Mesendoderm (in vitro differentiated cells): ENCODE measurements around the gene SLC6A12.
"Not testable (repeated sequence)": the region's sequence is repeated elsewhere in the genome, so short reads cannot be mapped to it uniquely, and the experiment has no call there.

Experiments used
- DNase-seq: peaks from one replicate; pipeline ENCODE4 v3.0.0; 2013
- H2AK5ac ChIP-seq: 2 replicates; pipeline ENCODE4 v1.6.1; 2013; ENCODE audit warnings: low read length, inconsistent platforms
- H2BK120ac ChIP-seq: 2 replicates; pipeline ENCODE4 v1.6.1; 2013; ENCODE audit warnings: low read depth, mild to moderate bottlenecking, low read length, moderate library complexity, mixed read lengths
- H2BK15ac ChIP-seq: replicated peaks from 2 replicates; pipeline ENCODE4 v1.6.1; 2013; ENCODE audit warnings: low read depth, mild to moderate bottlenecking, moderate library complexity
- H2BK5ac ChIP-seq: 2 replicates; pipeline ENCODE4 v1.6.1; 2013; ENCODE audit warnings: low read length, inconsistent platforms
- H3K18ac ChIP-seq: 2 replicates; pipeline ENCODE4 v1.6.1; 2013; ENCODE audit warnings: mild to moderate bottlenecking, low read length, mixed read lengths
- H3K23ac ChIP-seq: one replicate; pipeline ENCODE4 v1.6.1; 2013; ENCODE audit warnings: low read length
- H3K27ac ChIP-seq: 2 replicates; pipeline ENCODE4 v1.5.1; 2013; ENCODE audit warnings: low read depth, mild to moderate bottlenecking, inconsistent platforms, low read length, moderate library complexity
- H3K27me3 ChIP-seq: 2 replicates; pipeline ENCODE4 v1.6.1; 2013; ENCODE audit warnings: low read length, control low read depth, mild to moderate bottlenecking, inconsistent platforms; ENCODE audit not compliant: insufficient read depth, poor library complexity
- H3K36me3 ChIP-seq: 2 replicates; pipeline ENCODE4 v1.6.1; 2013; ENCODE audit warnings: low read length, inconsistent platforms; ENCODE audit not compliant: control insufficient read depth, insufficient read depth
- H3K4ac ChIP-seq: one replicate; pipeline ENCODE4 v1.6.1; 2013; ENCODE audit warnings: low read depth, mild to moderate bottlenecking, low read length, moderate library complexity
- H3K4me1 ChIP-seq: 2 replicates; pipeline ENCODE4 v1.6.1; 2013; ENCODE audit warnings: low read depth, low read length, inconsistent platforms; ENCODE audit not compliant: control insufficient read depth
- H3K4me2 ChIP-seq: 2 replicates; pipeline ENCODE4 v1.6.1; 2013; ENCODE audit warnings: low read length
- H3K4me3 ChIP-seq: 2 replicates; pipeline ENCODE4 v1.5.1; 2013; ENCODE audit warnings: mild to moderate bottlenecking, low read length
- H3K56ac ChIP-seq: one replicate; pipeline ENCODE4 v1.6.1; 2013; ENCODE audit warnings: low read length
- H3K79me1 ChIP-seq: 2 replicates; pipeline ENCODE4 v1.6.1; 2013; ENCODE audit warnings: low read length, inconsistent platforms
- H3K79me2 ChIP-seq: 2 replicates; pipeline ENCODE4 v1.6.1; 2013; ENCODE audit warnings: mild to moderate bottlenecking, low read length; ENCODE audit not compliant: control insufficient read depth, insufficient read depth
- H3K9ac ChIP-seq: 2 replicates; pipeline ENCODE4 v1.6.1; 2013; ENCODE audit warnings: low read length, inconsistent platforms
- H4K5ac ChIP-seq: one replicate; pipeline ENCODE4 v1.6.1; 2013; ENCODE audit warnings: low read length
- H4K8ac ChIP-seq: one replicate; pipeline ENCODE4 v1.6.1; 2013; ENCODE audit warnings: low read depth, mild to moderate bottlenecking, control low read depth, low read length, moderate library complexity
- WGBS: extraction: QIAGEN DNeasy Blood & Tissue Kit; methylation state at CpG from one replicate; pipeline ENCODE4 v1.1.7; 2013; ENCODE audit warnings: low lambda C conversion rate, missing lambda C conversion rate; ENCODE audit not compliant: insufficient coverage; ENCODE audit errors: extremely low coverage; 5-methylcytosine and 5-hydroxymethylcytosine counted together

Gene SLC6A12

GRCh38 chr12:238116-238515 is 24.2 kb upstream of the SLC6A12 start:
- Histone ChIP-seq H3K36me3 (no peaks in the 10 kb centered on the region), H3K27ac (no peak overlapping the region), H3K4me3 (no peak overlapping the region), H3K27me3 (no peaks in the 10 kb centered on the region), H3K18ac (no peak overlapping the region), H3K9ac (no peak overlapping the region), H4K5ac (no peak overlapping the region), H2AK5ac (no peak overlapping the region), H3K4me2 (no peak overlapping the region), H4K8ac (no peak overlapping the region), H3K56ac (no peak overlapping the region), H3K23ac (no peak overlapping the region), H3K79me1 (no peaks in the 10 kb centered on the region), H3K4ac (no peak overlapping the region), H2BK120ac (no peak overlapping the region), H3K79me2 (no peaks in the 10 kb centered on the region), H2BK5ac (no peak overlapping the region), H3K4me1 (no peaks in the 10 kb centered on the region), H2BK15ac (no peak overlapping the region)
- DNase-seq, result no peak
- WGBS, result no CpG with 5 or more reads among the region's 9 CpGs

- no peak overlapping the region for H3K4me3 ChIP-seq
- no peak for DNase-seq
- no peaks in the 10 kb centered on the region for H3K79me2 ChIP-seq
- H4K5ac ChIP-seq, result no peak overlapping the region
- H3K23ac ChIP-seq, result no peak overlapping the region
- H3K9ac ChIP-seq, result no peak overlapping the region
- H3K27me3 ChIP-seq, result no peaks in the 10 kb centered on the region
- H3K27ac ChIP-seq, result no peak overlapping the region
- H2AK5ac ChIP-seq, result no peak overlapping the region
- no peaks in the 10 kb centered on the region for H3K4me1 ChIP-seq
- no peak overlapping the region for H3K4ac ChIP-seq
- H2BK5ac ChIP-seq, result no peak overlapping the region
- no peaks in the 10 kb centered on the region for H3K79me1 ChIP-seq
- no peak overlapping the region for H3K18ac ChIP-seq
- H3K56ac ChIP-seq, result no peak overlapping the region
- H2BK120ac ChIP-seq, result no peak overlapping the region
- WGBS, result no CpG with 5 or more reads among the region's 13 CpGs
- H3K36me3 ChIP-seq, result no peaks in the 10 kb centered on the region
- no peak overlapping the region for H3K4me2 ChIP-seq
- no peak overlapping the region for H2BK15ac ChIP-seq
- no peak overlapping the region for H4K8ac ChIP-seq
These were observed 23.3 kb upstream of the SLC6A12 start for GRCh38 chr12:237026-237815.

GRCh38 chr12:236445-236844 is 22.5 kb upstream of the SLC6A12 start:
- H3K79me2 ChIP-seq, result no peaks in the 10 kb centered on the region
- H2BK120ac ChIP-seq, result no peak overlapping the region
- H3K27me3 ChIP-seq, result no peaks in the 10 kb centered on the region
- no peak overlapping the region for H2BK5ac ChIP-seq
- no peaks in the 10 kb centered on the region for H3K36me3 ChIP-seq
- H3K27ac ChIP-seq, result no peak overlapping the region
- no peak overlapping the region for H2BK15ac ChIP-seq
- H4K5ac ChIP-seq, result no peak overlapping the region
- DNase-seq, result no peak
- no peak overlapping the region for H3K4ac ChIP-seq
- H2AK5ac ChIP-seq, result no peak overlapping the region
- H4K8ac ChIP-seq, result no peak overlapping the region
- H3K4me1 ChIP-seq, result no peaks in the 10 kb centered on the region
- H3K79me1 ChIP-seq, result no peaks in the 10 kb centered on the region
- H3K9ac ChIP-seq, result no peak overlapping the region
- WGBS, result no CpG with 5 or more reads among the region's 3 CpGs
- H3K23ac ChIP-seq, result no peak overlapping the region
- no peak overlapping the region for H3K18ac ChIP-seq
- no peak overlapping the region for H3K56ac ChIP-seq
- H3K4me3 ChIP-seq, result no peak overlapping the region
- H3K4me2 ChIP-seq, result no peak overlapping the region

GRCh38 chr12:235967-236366 is 22.0 kb upstream of the SLC6A12 start:
- not testable (repeated sequence) for H3K4ac ChIP-seq, H4K5ac ChIP-seq, H2BK15ac ChIP-seq, H3K4me2 ChIP-seq, H3K4me1 ChIP-seq, DNase-seq, H3K79me1 ChIP-seq, H4K8ac ChIP-seq, H3K27ac ChIP-seq, H3K4me3 ChIP-seq, H3K27me3 ChIP-seq, H2AK5ac ChIP-seq, H3K18ac ChIP-seq, H2BK120ac ChIP-seq, H3K56ac ChIP-seq, H3K36me3 ChIP-seq, H3K79me2 ChIP-seq, H3K9ac ChIP-seq, H3K23ac ChIP-seq, H2BK5ac ChIP-seq
- no CpG with 5 or more reads among the region's 4 CpGs for WGBS

GRCh38 chr12:234891-235415 is 21.0 kb upstream of the SLC6A12 start:
- no peak overlapping the region for H3K23ac ChIP-seq
- no peak overlapping the region for H3K4me3 ChIP-seq
- no peaks in the 10 kb centered on the region for H3K27me3 ChIP-seq
- no peaks in the 10 kb centered on the region for H3K4me1 ChIP-seq
- no peaks in the 10 kb centered on the region for H3K79me2 ChIP-seq
- no peaks in the 10 kb centered on the region for H3K79me1 ChIP-seq
- DNase-seq, result no peak
- H4K5ac ChIP-seq, result no peak overlapping the region
- H3K36me3 ChIP-seq, result no peaks in the 10 kb centered on the region
- no peak overlapping the region for H3K4ac ChIP-seq
- H4K8ac ChIP-seq, result no peak overlapping the region
- no peak overlapping the region for H2BK15ac ChIP-seq
- H3K56ac ChIP-seq, result no peak overlapping the region
- H3K18ac ChIP-seq, result no peak overlapping the region
- no peak overlapping the region for H2AK5ac ChIP-seq
- no peak overlapping the region for H2BK5ac ChIP-seq
- WGBS, result no CpG with 5 or more reads among the region's 10 CpGs
- no peak overlapping the region for H3K4me2 ChIP-seq
- no peak overlapping the region for H3K27ac ChIP-seq
- no peak overlapping the region for H2BK120ac ChIP-seq
- no peak overlapping the region for H3K9ac ChIP-seq

- H4K8ac ChIP-seq, result no peak overlapping the region
These were observed 20.1 kb upstream of the SLC6A12 start for GRCh38 chr12:234019-234418.

More at GRCh38 chr12:234019-234418, 20.1 kb upstream of the SLC6A12 start:
- Histone ChIP-seq H3K23ac (no peak overlapping the region), H3K79me2 (no peaks in the 10 kb centered on the region), H2AK5ac (no peak overlapping the region), H3K56ac (no peak overlapping the region), H3K36me3 (no peaks in the 10 kb centered on the region), H3K4me2 (no peak overlapping the region), H3K9ac (no peak overlapping the region), H2BK5ac (no peak overlapping the region), H3K4ac (no peak overlapping the region), H3K27me3 (no peaks in the 10 kb centered on the region), H2BK15ac (no peak overlapping the region), H3K79me1 (no peaks in the 10 kb centered on the region), H4K5ac (no peak overlapping the region), H3K27ac (no peak overlapping the region), H3K4me3 (no peak overlapping the region), H3K18ac (no peak overlapping the region), H3K4me1 (no peaks in the 10 kb centered on the region), H2BK120ac (no peak overlapping the region)
- WGBS, result no CpG with 5 or more reads among the region's 7 CpGs
- DNase-seq, result no peak
